Measurements from ENCODE around the gene APOL6.
"Not testable (repeated sequence)": the region's sequence is repeated elsewhere in the genome, so short reads cannot be mapped to it uniquely, and the experiment has no call there.

The APOL6 gene

DNA sequence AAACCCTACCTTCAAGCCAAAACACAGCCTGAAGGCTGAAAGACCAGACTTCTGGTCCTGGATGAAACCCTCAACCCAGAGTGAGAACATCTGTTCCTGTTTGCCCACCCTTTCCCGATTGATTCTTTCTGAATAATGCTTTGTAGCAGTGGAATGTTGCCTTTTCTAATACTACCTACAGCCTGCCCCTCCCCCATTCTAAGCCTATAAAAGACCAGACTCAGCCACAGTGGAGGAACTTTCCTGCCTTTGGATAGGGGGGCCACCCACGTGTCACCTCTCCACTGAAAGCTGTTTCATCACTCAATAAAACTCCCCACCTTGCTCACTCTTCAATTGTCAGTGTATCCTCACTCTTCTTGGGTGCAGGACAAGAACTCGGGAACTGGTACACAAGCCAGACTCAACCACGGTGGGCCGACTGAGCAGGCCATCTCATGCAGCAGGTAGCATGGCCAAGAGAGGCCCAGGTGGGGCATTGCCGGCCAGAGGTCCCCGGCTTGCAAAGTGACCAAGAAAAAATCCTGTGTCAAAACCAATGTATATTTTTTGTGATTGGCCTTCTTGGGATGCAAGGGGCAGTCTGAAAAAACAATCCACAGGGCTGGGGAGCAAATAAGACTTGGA, 6.6 kb upstream of the APOL6 start:
- peak; percentile 26 for DNase-seq

DNA sequence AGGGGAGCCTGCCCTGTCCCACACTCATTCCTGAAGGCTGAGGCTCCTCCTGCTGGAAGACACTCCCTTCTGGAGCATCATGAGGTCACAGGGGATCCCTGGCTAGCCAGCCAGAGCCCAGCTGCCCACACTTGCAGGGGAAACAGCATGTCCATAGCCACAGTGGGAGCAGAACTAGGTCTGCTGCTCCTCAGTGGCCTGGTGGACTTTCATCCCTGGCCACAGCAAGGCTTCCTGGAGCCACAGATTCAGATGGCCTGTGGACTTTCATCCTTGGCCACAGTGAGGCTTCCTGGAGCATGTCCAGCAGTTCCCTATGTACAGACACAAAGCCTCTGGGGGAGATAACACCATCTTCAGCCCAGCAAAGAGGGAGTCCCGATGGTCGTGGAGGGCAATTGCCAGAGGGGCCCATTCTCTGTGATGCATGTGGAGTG, 5.9 kb upstream of the APOL6 start:
- peak; percentile 35 for DNase-seq

DNA sequence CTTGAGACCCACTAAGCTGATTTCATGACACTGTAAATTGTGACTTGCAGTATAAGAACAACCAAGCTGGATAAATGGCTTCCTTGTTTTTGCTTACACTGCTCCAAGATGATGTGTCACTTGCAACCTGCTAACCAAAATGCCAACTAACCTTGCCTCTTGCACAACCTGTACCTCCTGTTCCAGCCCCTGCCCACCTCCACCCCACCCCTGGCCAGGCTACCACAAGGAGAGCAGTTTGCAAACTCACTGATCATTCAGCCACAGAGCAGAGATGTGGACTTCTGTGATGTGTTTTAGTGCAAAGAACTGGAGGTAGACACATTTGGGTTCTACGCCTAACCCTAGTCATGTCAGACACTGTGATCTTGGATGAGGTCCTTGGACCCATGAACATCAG, 4.3 kb upstream of the APOL6 start:
- DNase-seq, result peak; percentile 44

DNA sequence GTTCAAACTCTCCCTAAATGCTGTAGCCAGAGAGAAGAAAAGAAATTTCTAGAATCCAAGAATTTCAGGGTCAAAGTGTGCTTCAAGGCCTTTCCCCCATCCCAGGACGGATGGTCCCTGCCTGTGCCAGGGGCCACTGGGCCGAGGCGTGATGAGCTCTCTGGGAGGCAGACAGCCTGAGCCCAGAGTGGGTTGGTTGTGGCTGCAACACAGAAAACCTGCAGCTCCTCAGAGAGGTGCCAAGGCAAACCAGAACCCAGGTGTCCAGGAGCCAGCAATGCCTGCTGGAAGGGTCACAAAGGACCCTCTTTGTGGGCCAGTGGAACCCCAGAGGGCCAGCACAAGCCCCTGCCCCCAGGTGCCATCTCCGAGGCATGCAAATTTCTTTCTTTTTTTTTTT, 2.6 kb upstream of the APOL6 start:
- peak; percentile 45 for DNase-seq

DNA sequence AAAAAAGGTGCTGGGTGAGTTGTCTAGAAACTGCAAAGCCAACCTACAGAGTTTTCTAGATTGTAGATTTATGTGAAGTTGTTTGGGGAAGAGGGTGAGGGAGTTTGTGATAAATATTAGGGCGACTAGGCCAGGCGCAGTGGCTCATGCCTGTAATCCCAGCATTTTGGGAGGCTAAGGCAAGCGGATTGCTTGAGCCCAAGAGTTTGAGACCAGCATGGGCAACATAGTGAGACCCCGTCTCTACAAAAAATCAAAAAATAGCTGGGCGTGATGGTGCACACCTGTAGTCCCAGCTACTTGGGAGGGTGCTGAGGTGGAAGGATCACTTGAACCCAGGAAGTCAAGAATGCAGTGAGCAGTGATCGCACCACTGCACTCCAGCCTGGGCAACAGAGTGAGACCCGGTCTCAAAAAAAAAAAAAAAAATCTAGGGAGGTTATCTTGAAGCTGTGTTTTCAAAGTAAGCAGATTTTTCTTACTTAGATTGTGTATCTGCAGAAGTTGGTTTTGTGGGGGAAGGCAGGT, 844 bp downstream of the APOL6 start:
- DNase-seq, result no peak

DNA sequence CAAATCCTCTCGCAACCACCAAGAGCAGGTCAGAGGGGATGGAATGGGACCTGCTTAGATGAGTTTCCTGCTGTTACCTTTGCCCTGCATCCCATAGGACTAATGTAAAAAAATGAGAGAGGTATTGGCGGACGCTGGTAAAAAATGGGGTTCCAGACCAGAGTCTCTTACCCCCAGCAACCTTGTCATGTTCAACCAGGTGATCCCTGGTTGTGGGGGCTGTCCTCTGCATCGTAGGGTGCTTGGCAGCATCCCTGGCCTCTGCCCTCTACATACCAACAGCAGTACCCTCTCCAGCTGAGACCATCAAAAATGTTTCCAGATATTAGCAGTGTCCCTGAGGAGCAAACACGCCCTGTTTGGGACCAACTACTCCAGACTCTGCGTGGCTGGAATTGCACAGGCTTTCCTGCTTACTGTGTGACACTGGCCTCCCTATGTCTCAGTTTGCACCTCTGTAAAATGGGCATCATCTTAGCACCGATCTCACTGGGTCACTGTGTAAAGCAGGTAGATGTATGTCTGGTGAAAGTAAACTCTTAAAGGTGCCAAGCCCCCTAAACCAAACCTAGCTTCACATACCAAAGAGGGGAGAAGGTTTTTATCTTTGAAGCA, 1.5 kb downstream of the APOL6 start:
- DNase-seq, result no peak

DNA sequence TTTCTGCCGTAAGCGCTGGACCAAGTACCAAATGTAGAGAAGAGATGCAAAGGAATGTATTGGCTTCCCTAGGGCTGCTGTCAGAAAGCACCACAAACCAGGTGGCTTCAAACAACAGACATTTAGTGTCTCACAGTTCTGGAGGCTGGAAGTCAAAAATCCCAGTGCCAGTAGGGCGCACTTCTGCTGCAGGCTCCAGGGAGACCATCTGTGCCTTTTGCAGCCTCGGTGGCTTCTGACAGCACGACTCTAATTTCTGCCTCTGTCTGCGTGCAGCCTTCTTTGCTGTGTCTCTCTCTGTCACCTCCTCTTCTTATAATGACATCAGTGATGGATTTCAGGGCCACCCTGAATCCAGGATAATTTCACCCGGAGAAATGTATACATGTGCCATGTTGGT, 2.8 kb downstream of the APOL6 start:
- DNase-seq, result no peak

DNA sequence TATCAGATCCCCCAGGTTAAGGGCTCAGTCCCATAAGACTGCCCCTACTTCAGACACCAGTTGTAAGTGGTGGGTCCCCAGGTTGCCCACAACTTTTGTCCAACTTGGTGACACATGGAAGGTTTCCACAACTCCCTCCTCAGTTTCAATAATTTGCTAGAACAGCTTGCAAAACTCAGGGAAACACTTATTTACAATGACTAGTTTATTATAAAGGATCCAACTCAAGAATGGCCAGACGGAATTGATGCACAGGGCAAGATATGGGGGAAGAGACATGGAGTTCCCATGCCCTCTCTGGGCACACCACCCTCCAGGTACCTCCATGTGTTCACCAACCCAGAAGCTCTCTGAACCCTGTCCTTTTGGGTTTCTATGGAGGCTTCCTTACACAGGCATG, 5.6 kb downstream of the APOL6 start:
- DNase-seq, result no peak

DNA sequence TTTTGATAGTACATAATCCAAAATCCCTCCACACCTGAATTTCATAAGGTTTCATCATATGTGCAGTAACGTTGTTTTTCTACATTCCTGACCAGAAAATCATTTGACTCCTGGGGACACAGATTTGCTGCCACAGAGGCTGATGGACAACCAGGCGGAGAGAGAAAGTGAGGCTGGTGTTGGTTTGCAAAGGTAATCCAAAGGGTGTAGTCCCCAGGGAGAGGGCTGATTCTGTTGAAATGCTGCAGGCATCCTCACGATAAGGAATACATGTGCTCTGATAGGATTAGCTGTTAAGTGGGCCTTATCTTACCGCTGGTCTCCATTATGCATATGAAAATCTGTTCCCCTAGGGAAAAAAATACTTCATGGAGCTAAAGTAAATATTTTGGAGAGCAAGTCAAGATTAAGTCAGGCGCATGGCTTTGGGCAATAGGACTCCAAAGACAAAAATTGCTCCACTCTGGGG, 8.1 kb downstream of the APOL6 start:
- DNase-seq, result no peak

DNA sequence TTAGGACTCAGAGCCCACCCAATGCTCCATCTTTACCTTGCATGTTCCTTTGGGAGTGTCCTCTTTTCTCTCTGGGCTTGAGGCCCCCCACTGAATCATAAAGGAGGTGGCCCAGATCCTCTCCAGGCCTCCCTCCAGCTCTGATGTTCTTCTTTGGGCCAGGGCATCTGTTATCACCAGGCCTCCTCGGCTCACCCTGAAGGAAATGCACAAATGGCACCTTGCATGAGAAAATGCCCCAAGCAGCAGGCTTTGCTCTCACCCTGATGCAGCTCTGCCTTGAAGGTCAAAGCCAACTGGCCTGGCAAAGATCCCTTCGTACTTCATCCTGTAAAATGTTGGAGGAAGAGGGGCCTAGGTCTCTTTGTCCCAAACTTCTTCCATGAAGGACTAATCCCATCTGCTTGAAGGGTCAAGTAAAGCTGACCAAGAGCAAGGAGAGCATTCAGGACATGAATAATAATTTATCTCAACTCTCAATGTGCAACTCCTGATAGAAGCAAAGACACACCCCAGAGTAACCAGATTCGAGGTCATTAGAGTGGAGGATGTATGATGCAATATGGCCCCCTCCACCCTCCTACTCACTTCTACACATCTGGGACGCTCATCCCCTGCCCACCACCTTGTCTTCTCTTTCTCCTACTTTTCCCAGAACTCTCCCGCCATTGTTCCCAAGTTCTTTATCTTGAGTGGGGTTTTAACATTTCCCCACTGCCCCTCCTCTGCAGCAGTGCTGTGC, 9.5 kb downstream of the APOL6 start:
- no peak for DNase-seq

DNA sequence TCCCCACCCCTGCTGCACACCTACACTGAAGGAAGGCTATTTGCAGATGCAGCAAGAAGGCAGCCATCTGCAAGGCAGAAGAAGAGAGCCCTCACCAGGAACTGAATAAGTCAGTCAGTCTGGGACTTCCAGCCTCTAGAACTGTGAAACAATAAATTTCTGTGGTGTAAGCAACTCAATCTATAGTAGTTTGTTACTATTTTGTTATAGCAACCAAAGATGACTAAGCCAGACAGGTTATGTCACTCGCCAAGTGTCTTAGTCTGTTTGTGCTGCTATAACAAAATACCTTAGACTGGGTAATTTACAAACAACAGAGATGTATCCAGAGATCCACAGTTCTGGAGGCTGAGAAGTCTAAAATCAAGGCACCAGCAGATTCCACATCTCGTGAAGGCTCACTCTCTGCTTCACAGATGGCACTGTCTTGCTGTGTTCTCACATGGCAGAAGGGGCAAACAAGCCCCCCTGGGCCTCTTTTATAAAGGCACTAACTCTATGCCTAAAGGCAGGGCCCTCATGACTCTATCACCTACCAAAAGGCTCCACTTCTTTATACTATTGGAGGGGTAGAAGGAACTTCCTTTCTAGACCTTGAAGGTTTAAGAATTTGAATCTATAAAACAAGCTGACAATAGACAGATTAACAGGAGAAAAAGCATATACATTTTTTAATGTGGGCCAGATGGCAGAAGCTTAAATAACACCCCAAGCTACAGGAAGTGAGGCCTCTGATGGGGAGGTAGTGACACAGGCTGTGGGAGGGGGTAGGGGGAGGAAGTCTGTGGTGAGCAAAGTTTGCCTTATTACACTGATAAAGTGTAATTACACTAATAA, 12.3 kb downstream of the APOL6 start:
- no peak for DNase-seq

DNA sequence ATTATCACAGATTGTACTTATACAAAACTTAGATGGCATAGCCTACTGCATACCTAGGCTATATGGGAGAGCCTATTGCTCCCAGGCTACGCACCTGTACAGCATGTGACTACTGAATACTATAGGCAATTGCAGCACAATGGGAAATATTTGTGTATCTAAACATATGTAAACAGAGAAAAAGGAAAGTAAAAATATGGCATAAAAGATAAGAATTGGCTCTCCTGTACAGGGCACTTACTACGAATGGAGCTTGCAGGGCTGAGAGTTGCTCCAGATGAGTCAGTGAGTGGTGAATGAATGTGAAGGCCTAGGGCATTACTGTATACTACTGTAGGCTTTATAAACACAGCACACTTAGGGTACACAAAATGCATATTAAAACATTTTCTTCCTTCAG, 13.2 kb downstream of the APOL6 start:
- DNase-seq, result no peak

DNA sequence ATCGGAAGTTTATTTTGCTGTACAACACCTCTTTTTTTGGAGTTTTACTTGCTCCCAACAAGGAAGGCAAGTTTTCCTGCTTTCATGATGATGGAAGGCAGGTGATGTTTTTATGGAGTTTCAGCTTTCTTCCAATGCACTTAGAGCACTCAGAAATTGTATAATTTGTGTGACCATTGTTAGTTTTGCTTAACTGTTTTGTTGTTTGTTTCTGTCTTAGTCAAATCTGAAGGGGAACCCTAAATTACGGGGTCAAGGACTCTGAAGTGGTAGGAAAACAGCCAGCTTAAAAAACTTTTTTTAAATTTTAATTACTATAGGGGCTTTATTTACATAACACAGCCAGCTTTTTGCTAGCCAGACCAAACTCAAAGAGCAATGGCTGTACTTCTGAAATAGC, 14.7 kb downstream of the APOL6 start:
- DNase-seq, result no peak

DNA sequence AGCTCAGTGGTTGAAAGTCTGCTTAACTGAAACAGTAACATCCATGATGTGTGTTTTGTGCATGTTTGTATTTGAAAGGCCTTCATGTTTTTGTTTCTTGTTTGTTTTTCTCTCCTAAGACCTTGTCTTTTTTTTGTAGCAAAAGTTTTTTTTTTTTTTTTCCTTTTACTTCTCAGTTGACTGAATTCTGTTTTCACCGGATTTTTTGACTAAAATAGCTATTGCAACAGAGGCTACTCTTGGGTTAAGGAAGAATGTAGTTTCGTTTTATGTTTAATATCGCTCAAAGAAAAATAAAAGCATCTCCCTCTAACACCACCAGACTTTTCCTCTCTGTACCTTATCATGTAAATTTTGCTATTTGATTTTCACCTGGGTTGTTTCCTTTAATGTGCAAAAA, 15.1 kb downstream of the APOL6 start:
- no peak for DNase-seq

DNA sequence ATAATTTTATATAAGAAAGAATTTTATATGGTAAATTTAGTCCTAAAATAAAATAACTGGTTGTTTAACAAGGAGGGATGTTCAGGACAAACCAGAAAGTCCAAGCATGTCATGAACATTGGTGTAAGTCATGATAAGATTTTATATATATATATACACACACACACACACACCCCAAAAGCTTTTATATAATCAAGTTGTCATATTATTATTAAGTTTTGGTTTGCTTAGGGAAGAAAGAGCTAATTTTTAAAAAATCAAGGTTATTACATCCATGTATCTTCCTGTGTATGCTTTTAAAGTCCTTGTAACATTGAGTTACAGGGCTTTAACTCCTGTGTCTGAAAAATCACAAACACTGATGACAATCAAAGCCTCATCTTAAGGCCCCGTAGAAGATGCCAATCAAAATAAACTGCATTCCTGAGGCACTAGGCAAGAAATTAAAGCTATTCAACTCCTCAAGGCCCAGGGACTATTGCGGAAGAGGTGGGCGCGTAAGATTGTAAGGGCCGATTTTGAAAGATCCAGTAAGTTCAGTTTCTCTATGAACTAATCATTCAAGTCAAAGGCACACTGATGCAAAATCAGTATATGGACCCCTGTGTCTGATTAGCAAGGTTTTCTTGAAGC, 16.8 kb downstream of the APOL6 start:
- no peak for DNase-seq

DNA sequence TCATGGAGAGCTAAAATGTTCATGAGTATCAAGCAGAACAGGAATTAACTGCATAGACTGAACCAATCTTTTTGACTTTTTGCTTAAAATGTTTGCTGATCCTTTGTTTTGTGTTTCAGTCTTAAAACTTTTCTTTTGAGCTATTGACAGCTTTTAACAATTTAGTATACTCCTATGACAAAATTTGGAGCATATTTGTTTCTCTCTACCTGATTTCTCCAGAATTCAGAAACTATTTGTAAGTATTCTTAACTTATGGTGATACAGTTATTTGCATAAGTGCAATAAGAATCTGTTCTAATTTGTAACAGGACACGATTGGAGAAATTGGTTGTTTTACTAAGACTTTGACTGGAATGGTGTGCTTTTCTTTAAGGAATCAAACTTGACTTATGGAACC, 18.5 kb downstream of the APOL6 start:
- DNase-seq, result not testable (repeated sequence)

DNA sequence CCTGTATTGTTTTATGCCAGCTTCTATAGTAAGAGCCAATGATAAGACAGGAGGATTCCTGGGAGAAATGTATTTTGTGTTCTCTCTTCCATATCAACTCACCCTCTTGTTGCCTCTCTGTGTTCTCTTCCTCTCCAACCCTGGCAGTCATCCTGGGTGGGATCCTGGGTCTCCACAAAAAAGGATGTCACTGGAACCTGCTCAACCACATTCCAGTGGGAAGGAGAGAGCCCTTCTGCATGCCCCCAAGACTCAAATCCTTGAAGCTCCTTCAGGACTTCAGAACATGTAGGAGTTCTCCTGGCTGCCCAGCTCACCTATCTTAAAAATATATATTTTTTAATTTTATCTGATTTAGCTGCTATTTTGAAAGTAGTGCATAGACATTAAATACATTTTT, 26.1 kb downstream of the APOL6 start:
- DNase-seq, result no peak

DNA sequence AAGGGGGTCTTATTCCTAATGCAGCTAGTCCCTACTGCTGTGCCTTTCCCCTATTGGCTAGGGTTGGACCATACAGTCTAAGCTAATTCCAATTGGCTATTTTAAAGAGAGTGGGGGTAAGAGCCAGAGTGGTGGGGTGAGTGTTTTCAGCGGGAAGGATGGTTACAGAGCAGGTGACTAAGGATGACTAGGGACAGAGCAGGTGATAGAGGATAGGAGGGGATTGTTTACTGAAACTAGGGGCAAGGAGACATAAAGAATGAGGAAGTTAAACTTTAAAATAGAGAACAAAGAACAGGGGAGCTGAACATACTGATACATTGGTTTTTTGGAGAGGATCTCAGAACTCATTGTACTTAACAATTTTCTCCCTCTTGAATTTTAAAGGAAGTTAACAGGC, 27.8 kb downstream of the APOL6 start:
- not testable (repeated sequence) for DNase-seq

DNA sequence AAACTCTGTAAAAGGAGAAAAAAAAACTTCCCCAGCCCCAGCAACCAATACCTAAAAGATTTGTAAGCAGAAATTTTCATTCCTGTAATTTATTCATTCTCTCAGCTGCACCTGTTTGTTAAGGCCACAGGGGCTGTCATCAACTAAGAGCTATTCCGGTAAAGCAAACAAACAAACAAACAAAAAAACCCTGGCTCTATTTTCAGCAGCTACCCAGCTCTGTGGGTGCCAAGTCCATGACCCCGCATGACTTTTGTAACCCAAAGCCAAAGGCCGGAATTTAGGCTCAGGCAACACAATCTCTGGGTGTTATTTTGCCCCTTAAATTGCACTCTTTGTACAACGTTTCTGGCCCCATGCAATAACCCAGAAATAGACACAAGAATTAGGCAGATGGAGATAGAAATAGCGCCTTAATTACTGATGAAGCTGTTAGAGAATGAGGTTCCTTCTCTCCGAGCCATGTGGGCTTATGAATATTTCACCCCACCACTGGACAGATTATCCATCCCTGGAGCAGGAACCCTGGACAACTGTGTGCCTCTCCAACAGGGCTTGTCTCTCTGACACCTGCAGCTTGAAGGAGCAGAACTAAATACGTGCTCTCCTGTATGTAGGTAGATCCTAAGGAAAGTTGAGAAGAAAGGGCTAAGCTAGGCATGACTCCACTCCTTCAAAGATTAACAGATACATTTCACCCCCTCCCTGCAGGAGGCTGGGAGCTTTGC, 29.4 kb downstream of the APOL6 start:
- no peak for DNase-seq

DNA sequence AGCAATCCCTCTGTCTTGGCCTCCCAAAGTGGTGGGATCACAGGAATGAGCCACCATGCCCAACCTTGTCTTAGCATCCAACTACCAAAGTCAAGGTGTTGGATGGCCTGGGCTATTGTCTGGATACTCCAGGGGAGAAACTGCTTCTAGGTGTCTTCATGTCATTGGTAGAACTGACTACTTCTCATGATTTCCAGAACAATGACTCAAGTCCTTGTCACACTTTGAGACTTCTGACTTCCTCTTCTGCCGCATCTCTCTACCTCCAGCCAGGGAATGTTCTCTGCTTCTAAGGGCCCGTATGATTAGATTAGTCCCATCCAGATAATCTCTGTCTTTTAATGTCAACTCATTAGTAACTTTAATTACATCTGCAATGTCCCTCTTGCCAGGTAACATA, 30.6 kb downstream of the APOL6 start:
- no peak for DNase-seq

DNA sequence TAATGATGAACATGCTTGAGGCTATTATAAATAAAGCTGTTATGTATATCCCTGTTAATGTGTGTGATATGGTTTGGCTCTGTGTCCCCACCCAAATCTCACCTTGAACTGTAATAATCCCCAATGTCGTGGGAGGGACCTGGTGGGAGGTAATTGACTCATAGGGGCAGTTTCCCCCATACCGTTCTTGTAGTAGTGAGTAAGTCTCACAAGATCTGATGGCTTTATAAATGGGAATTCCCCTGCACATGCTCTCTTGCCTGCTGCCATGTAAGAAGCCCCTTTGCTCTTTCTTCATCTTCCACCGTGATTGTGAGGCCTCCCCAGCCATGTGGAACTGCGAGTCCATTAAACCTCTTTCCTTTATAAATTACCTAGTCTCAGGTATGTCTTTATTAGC, 31.2 kb downstream of the APOL6 start:
- DNase-seq, result not testable (repeated sequence)
